Measurements from ENCODE around the gene KCNH3. TPM values are rescaled to one million over a fixed set of nuclear protein-coding genes. Genes with fewer than 3 reads are reported as not detected.

The KCNH3 gene
- total and polyA plus RNA-seq, 10 of the 15 experiments (the other 5 are each of a cell fraction or from before 2014, with no cell fraction given) = 0.03 to 0.45 (median 0.08) TPM; not detected in 5

- TF ChIP-seq NKRF (conservative IDR thresholded peaks at IDR 0.05) (no peak), CHD1 (IDR thresholded peaks at IDR 0.05; ENCODE audit: low read depth, low read length) (no peak), TAF1 (IDR thresholded peaks at IDR 0.05; ENCODE audit: borderline replicate concordance, low read depth, low read length) (no peak), SPI1 (IDR thresholded peaks at IDR 0.05; ENCODE audit: borderline replicate concordance, insufficient read depth, low read depth, low read length) (no peak), MXI1 (IDR thresholded peaks at IDR 0.05; ENCODE audit: low read depth, low read length) (no peak), YBX1 (IDR thresholded peaks at IDR 0.05) (no peak), ELK1 (IDR thresholded peaks at IDR 0.05; ENCODE audit: low read depth, low read length) (no peak), TBL1XR1 (IDR thresholded peaks at IDR 0.05; ENCODE audit: low read depth, low read length) (no peak), LARP7 (IDR thresholded peaks at IDR 0.05) (no peak), CHD2 (IDR thresholded peaks at IDR 0.05; ENCODE audit: borderline replicate concordance, low read depth, low read length) (no peak), SP1 (IDR thresholded peaks at IDR 0.05; ENCODE audit: low read depth, low read length) (no peak), ZNF217 (IDR thresholded peaks at IDR 0.05) (no peak)
These were observed 26.0 kb downstream of the KCNH3 start (continued) for GRCh38 chr12:49564686-49565405.
